Activated CD8-positive, alpha-beta memory T cell treated with anti-CD3 and anti-CD28 coated beads for 24 hours (primary cell): ENCODE data around the gene MRAP2.

ENCODE experiments used
- DNase-seq: peaks from one replicate; pipeline ENCODE4 v3.0.0-alpha.2; 2020

The MRAP2 gene

GRCh38 chr6:84136364-84137050, 102.9 kb downstream of the MRAP2 start:
- no peak for DNase-seq

GRCh38 chr6:84137051-84137375, 103.4 kb downstream of the MRAP2 start:
- DNase-seq = no peak

GRCh38 chr6:84137989-84138575, 104.5 kb downstream of the MRAP2 start:
- no peak for DNase-seq

GRCh38 chr6:84139311-84139710, 105.7 kb downstream of the MRAP2 start:
- no peak for DNase-seq
